ENCODE measurements around the gene TTLL11.
A peak's percentile ranks its signal among the peaks of the same experiment; 100 is the strongest.
"Not testable (repeated sequence)": the region's sequence is repeated elsewhere in the genome, so short reads cannot be mapped to it uniquely, and the experiment has no call there.

TTLL11 gene

DNA sequence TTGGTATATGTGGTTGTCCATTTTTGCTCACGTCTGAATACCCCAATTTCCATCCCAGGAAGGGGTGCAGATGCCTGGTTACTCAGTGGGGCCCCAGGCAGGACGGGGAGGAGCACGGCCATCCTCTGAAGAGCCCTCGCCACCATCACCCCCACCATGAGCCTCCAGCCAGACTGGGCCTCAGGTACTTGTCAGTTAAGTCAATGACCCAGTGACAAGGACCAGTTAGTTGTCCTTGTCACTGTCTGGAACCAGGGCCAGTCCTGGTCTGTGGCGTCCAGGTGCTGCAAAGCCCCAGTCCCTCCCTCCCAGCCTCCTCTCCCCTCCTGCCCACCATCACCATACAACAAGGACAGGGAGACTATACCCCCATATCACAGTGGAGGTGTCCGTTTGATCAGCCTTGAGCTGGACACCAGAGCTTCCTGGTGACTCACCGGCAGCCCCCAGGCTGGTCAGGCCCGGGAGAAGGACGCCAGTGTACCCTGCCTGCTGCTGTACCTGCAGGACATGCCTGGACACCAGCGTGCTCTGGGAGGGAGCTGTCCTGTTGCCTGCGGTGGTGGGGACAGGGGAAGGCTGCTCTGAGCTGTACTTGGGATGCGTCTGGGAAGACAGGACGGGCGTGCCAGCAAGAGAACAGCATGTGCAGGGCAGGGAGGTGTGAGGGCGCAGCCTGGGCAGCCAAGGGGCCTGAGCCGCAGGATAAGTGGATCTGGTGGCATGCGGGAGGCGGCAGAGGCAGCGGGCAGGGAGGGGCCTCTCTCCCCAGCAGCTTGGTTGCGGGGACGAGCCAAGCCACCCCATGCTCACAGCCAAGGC, 32.6 kb upstream of the TTLL11 start:
- DNase-seq = no peak

DNA sequence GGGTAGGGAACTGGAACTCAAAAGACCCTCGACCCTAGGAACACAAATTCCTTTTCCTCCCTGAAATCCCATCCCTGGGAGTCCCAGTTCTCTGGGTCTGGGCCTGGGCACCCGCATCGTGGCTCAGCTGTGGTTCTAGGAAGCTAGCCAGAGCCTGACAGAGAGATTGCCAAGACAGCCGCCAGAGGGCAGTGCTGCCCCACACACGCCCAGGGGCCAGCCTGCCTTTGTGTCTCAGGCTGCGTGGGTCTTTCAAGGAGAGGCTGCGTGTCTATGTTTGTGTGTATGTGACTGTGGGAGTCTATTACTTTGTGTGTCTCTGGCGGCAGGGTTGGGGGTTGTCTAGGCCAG, 32.0 kb upstream of the TTLL11 start:
- DNase-seq = peak; percentile 92

DNA sequence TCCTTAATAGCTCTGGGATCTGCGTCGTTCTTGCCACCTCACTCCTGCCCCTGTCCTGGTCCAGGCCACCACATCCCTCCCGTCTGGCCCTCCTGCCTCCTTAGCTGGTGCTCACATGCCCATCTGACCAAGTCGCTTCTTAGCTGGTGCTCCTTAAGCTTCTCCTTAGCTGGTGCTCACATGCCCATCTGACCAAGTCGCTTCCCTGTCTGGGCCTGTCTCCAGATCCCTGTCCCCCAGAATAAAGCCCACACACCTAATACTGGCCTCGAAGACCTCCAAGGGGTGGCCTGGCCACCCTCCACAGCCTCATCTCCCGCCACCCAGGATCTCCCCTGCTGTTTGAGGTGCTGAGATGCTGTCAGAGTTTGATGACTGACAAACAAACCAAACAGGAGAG, 31.4 kb upstream of the TTLL11 start:
- no peak for DNase-seq

DNA sequence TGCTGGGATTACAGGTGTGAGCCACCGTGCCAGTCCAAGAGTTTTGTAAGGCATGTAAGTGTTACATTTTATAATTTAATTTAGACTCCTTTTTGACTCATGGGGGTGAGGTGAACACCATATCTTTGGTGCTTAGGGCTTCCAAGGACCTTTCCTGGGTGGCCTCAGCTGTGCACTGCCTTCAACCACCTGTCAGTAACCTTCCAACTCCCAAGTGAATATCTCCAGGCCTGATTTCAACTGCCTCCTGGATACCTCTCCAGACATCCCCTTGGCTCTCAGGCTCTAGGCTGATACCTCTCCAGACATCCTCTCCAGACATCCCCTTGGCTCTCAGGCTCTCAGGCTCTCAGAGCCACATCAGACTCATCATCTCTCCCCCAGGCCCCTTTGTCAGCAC, 30.9 kb upstream of the TTLL11 start:
- no peak for DNase-seq

DNA sequence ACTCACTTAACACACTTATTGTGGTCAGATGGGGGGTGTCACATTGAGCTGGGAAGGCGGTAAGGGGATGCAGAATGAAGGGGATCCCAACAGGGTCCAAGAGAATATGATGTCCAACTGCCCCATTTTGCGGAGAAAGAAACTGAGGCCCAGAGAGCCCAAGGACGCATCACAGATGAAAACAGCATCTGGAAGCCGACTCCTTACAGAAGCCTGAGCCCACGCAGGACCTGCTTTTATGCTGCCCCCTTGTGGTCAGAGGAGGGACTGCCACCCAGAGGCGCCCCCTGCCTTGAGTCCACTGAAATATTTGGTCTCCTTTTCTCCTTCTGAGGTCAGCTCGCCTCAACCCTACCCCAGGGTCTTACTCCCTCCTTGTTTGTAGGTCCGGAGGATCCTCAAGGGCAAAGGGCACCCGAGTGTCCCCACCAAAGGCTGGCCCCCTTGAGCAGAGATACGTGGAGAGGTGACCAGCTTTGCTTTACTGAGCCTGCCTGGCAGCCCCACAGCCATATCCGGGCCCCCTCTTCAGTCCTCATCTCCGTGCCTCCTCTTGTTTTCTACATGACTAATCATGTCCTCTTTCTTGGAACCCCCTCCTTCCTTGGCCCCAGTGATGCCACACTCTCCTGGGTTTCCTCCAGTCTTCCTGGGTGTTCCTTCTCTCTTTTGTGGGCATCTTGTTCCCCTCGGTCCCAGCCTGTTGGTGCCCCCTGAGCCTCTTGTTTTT, 30.0 kb upstream of the TTLL11 start:
- peak; percentile 82 for DNase-seq

DNA sequence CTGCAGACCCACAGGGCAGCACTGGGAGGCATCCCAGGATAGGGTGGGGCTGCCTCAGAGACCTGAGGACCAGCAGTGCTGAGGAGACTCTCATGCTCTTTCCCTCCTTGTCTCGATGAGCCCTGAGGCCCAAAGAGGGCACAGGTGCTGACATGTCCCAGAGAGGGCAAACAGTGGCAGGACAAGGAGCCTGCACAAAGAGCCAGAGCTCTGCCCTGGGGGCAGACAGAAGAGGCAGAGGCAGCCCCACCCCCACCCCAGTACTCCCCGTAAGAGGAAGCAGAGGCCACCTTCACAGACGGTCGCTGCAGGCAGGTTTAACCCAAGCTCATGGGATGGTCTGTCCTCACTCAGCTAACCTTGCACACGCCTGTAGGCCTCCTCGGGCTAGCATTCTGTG, 29.4 kb upstream of the TTLL11 start:
- DNase-seq = no peak

DNA sequence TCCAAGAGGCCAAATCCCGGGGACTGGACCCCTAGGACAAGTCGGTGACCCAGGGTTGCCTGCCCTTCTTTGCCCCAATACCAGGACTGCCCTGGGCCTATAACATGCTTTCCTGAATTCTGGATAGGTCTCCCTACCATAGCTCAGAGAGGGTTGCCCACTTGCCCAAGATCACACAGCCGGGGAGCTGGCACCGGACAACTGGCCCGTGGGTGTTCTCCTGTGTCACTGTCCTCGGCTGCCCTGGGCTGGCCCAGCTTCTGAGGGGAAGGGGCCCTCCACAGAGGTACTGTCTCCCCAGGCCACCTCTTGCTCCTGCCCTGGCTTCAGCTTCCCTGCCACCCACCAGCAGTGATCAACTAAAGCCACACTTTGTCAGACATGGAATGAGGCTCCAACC, 28.8 kb upstream of the TTLL11 start:
- DNase-seq = no peak

DNA sequence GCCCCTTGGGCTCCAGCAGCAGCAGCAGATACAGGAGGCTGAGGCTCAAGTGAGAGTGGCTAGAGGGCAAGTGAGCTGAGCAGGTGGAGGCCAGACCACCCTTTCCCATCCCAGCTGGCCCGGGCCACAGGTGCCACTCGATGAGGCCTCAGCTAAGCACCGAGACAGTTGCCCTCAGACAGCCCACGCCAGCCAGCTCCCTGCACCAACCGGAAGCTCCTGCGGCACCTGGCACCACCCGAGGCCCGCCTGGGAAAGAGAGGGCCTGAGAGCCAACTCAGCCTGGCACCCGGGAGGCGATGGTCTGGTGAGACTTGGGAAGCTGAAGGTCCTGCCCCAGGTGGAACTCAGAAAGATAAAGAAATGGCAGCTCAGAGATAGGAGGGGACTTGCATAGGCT, 28.3 kb upstream of the TTLL11 start:
- DNase-seq = no peak

DNA sequence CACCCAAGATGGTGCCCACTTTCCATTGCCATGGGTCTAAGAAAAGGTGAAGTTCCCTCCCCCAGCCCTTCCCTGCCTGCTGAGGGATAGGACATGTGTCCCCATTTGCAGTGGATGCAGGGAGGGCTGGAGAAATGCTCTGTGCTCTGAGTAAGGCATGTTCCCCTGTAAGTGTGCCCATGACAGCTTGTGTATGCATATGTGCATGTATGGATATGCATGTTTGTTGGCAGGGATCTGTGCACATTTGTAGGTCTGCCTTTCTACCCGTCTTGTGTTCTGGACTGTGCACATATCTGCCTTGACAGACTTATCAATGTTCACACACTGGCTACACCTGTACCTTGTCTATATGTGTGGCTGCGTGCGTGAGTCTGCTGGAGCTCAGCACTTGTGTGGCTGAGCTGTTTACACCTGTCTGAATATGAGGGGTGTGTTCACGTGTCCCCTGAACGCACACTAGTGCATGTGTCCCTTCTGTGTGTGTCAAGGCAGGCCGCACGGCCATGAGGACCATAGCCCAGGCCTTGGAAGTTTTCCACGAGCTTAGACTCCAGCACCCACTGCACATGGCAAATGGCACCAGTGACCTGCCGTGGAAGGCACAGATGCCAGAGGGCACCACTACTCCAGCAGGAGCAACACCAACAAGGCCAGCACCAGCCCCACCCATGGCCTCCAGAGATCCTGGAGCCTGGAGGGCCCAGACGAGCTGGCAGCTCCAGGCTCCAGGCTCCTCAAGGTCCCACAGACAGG, 27.4 kb upstream of the TTLL11 start:
- DNase-seq = no peak

DNA sequence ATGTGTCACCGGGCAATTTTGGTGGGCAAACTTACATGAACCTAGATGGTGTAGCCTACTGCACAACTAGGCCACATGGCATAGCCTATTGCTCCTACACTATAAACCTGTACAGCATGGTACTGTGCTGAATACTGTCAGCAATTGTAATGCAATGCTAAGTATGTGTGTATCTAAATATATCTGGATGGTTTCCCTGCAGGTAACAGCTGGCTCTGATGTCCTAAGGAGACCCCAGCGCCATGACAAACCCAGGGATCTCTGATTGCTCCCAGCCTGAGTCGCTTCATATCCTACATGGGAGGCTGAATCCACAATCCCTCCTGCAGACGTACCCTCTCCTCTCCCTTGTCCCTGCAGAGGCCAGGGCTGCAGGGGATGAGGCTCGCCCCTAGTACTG, 26.6 kb upstream of the TTLL11 start:
- DNase-seq = no peak

DNA sequence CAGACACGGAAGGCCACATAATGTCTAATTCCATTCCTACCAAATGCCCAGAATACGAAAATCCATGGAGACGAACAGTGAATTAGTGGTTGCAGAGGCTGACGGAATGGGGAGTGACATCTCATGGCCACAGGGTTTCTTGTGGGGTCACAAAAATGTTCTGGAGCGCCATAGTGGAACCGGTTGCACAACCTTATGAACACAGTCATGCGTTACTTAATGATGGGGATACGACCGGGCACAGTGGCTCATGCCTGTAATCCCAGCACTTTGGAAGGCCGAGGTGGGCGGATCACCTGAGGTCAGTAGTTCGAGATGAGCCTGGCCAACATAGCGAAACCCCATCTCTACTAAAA, 26.0 kb upstream of the TTLL11 start:
- no peak for DNase-seq

DNA sequence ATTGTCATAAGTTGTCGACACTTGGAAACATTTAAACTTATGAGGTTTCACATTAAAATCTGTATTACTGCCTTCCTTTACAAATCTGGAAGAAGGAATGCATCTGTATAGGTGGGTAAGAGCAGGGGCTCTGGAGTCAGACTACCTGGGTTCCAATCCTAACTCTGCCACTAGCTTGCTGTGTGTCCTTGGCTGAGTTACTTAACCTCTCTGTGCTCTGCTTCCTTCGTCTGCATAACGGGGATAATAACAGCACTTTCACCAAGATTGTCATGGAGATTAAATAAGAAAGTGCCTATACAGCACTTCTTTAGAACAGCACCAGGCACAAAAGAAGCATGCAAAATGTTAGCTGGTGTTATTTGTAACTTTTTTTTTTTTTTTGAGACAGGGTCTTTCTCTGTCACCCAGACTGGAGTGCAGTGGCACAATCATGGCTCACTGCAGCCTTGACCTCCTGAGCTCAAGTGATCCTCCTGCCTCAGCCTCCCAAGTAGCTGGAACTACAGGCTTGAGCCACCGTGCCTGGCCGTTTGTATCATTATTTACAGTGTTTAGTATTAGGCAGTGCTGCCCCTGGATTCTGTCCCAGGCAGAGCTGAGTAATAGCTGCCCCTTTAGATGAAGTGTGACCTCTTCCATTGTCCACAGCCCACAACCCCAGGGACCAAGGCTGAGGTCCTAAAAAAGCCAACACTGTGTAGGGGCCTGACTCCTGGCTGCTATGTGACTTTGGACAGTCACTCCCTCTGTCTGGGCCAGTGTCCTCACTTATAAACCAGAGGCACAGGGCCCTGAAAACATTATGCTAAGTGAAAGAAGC, 25.4 kb upstream of the TTLL11 start:
- no peak for DNase-seq

DNA sequence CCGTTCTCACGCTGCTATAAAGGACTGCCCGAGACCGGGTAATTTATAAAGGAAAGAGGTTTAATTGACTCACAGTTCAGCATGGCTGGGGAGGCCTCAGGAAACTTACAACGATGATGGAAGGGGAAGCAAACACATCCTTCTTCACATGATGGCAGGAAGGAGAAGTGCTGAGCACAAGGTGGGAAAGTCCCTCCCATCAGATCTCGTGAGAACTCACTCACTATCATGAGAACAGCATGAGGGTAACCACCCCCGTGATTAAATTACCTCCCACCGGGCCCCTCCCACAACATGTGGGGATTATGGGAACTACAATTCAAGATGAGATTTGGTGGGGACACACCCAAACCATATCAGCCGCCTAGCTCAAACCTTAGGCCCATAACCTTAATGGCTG, 24.1 kb upstream of the TTLL11 start:
- not testable (repeated sequence) for DNase-seq

DNA sequence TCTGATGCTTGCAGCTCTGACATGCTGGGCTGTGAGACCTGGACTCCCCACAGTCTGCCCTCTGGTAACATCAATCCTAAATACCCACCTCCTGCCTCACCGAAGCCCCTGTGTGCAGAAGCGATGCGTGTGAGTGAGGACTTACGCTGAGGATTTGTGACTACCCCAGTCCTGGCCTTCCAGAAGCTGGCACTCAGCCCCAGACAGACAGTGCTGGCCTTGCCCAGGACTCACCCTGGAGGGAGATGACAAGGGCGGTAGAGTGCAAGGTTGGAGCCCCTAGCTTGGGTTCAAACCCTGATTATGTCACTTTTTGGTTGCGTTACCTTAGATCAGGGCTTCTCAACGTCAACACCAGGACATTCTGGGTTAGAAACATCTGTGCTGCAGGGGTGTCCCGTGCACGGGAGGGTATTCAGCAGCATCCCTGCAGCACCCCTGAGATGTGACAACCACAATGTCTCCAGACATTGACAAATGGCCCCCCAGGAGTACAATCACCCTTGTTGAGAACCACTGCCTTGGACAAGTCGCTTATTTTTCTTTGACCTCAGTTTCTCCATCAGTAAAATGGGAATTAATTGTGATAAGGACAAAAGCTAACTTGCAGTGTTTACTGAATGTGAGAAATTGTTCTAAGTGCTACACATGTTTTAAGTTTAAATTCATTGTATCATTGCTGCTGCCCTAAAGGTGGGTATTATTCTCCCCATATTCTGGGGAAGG, 23.5 kb upstream of the TTLL11 start:
- DNase-seq = no peak

DNA sequence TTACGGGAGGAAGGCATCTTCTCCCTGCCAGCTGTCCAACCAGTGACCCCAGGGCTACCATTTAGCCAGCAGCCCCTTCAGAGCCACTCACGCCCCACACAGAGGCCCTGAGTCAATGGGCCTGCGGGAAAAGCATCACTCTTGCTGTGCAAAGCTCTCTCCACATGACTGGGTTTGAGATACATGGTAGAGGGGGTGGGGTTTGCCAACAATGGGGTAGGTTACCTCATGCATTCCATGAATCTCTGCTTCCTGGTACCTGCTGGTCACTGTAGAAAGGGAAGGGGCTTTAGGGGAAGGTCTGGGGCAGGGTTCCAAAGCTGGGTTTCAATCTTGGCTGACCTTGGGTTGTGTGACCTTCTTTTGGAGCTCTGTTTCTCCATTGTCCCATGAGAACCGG, 22.9 kb upstream of the TTLL11 start:
- no peak for DNase-seq

DNA sequence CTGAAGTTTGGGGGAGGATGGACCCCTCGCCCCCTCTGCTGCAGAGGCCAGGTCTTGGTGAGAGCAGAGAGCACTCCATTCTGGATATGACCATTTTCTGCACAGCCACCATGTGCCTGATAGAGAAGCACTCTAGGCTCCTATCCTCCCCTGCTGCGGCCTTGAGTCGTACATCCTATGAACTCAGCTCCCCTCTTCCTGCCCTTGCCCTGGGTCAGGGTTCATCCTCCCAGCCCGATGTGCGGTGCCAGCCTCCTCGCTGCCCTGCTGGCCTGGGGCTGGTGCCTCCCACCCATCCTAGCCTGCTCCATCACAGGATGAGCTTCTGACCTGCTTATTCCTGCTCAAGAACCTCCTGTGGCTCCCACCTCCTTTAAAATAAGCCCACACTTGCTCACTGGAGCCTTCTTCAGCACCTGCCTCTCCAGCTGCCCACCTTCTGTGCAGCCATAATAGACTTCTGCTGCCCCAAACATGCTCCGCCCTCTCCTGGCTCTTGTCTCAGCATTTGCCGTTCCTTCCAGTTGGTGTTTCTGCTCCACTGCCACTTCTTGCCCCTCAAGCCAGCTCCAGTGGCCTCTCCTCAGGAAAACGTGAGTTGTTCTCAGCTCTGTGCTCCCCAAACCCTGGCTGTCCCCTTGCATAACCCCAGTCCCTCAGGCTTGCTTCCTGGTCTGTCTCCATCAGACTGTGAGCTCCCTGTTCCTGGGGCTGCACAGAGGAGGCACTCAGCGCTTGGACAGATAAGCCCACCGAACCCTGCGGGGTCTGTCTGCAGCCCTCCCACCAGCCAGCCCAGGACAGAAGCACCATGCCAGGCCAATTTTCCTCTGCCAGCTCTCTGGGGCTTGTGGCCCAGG, 22.3 kb upstream of the TTLL11 start:
- no peak for DNase-seq

DNA sequence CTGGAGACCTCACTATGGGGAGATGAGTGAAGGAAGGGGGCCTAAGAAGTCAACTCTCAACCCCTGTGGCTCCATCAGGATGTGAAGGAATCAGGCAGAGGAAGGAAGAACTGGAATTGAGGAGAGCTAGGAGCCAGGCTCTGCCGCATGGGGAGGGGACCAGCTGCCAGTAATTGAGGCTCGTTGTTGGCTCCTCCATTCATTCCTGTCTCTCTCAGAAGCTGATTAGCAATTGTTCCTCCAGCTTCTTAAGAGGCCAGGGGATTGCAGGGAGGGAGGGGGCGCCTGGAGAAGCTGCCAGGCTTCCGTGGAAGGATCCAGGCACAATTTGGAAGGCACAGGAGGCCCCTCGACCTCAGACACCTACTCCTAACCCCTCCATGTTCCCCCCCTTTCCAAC, 20.5 kb upstream of the TTLL11 start:
- no peak for DNase-seq

DNA sequence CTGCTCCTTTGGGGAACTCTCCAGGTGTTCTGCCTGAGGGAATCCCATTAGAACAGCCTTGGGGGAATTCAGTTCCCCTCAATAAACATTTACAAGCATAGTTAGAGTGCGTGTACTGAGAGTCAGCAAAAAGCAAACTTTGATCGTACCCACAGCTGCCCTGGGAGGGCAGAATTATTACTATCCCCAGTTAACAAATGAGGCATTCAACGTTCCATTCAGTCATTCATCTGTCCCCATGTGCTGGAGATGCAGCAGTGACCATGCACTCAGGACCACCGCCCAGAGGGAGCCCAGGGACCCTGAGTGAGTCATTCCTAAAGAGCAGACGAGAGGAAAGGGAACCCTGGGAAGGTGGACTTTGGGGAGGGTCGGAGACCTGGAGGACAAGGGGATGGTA, 19.1 kb upstream of the TTLL11 start:
- DNase-seq = no peak

DNA sequence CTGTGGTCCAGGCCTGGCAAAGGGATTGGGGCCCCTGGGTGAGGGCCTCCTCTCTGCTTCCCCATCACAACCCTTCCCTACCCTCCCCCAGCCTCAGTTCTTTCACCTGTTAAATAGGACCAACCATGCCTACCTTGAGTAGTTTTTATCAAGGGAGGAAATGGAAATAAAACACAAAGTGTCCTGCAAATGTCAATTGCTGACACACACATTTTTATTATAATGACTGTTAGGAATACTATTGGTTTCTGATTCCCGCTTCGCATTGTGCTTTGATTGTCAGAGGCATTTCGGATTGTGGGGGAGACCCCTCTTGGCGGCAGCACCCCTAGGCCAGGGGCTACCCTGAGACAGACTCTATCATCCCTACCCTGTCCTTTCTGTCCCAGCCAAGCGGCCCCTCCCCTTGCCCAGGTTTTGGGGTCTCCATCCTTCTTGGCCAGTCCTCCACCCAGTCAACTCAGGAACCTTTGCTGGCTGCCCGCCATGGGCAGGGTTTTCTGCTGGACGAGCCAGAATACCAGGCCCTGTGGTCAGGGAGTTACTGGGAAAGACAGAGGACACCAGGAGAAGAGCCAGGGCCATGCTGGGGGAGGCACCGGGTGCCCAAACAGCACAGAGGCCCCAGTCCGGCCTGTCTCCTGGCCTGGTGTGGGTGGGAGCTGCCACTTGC, 18.4 kb upstream of the TTLL11 start:
- DNase-seq = no peak

DNA sequence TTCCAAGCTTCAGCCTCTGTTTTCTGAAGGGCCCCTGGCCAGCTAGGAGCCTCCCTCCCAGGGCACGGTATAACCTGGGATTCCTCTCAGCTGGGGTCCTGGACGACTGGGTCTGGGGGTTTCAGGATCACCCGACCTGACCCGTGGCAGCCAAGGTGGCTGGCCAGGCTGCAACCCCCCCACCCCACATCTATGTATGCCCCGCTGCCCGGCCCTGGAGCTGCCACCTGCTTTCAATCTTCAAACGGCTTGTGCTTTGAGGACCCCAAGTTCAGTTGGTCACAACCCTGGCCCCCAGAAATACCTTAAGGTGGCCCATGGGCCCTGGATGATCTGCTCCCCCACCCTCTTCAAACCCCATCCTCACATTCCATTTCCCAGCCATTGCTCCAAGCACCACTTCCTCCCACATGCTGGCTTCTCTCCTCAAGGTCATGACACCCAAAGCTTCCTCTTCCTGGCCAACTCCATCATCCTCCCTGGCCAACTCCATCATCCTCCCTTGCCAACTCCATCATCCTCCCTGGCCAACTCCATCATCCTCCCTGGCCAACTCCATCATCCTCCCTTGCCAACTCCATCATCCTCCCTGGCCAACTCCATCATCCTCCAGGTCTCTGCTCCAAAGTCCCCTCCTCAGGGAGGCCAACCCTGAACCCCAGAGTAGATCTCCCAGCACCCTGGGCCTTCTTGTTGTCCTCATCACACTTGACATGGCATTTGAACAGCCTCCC, 17.2 kb upstream of the TTLL11 start:
- no peak for DNase-seq

All from midbrain (tissue), 1 donor.